Thoracic aorta (tissue), 2 donors: ENCODE measurements around the gene IL1RN. TPM values are rescaled to one million over a fixed set of nuclear protein-coding genes. Genes with fewer than 3 reads are reported as not detected.

Experiments
- ATAC-seq: fragments of 150-250 bp; one replicate; pipeline ENCODE4 v1.8.0; 2017; ENCODE audit warnings: low read depth; ENCODE audit not compliant: insufficient number of reproducible peaks, low FRiP score
- DNase-seq: peaks from one replicate; pipeline ENCODE4 v3.0.0-alpha.2; 2020; ENCODE audit warnings: low spot score
- H3K27ac ChIP-seq, 2 donors: fragments of 200-600 bp; sonication (generic); 1 replicate in 1 of 2; 2 replicates in 1 of 2; pipeline ENCODE4 v1.5.1; 2016; ENCODE audit warnings: mild to moderate bottlenecking in 2 of 2, moderate library complexity in 2 of 2
- H3K27me3 ChIP-seq: fragments of 200-600 bp; sonication (generic); replicated peaks from 2 replicates; pipeline ENCODE4 v1.6.0; 2016; ENCODE audit warnings: mild to moderate bottlenecking; ENCODE audit not compliant: insufficient read depth
- H3K36me3 ChIP-seq: fragments of 200-600 bp; sonication (generic); one replicate; pipeline ENCODE4 v1.5.1; 2016
- H3K4me1 ChIP-seq, 2 donors: fragments of 200-600 bp; sonication (generic); 1 replicate in 1 of 2; 2 replicates in 1 of 2; pipeline versions ENCODE4 v1.5.1 to v1.6.0; 2016; ENCODE audit warnings: low read depth in 2 of 2, mild to moderate bottlenecking in 1 of 2; ENCODE audit not compliant: control insufficient read depth in 1 of 2
- H3K4me3 ChIP-seq: fragments of 200-600 bp; sonication (generic); 2 replicates; pipeline ENCODE4 v1.5.1; 2016; ENCODE audit warnings: mild to moderate bottlenecking
- H3K9me3 ChIP-seq: fragments of 200-600 bp; sonication (generic); 2 replicates; pipeline ENCODE4 v1.5.1; 2016
- CTCF ChIP-seq: fragments of 200-600 bp; sonication (generic); IDR thresholded peaks from one replicate; pipeline ENCODE4 v1.5.1; 2019; ENCODE audit warnings: antibody characterized with exemption
- total RNA-seq, 2 donors: library from RNA; depleted of rRNA; stranded (reverse); fragments of >200 nt; gene quantifications; one replicate each; pipeline versions ENCODE4 v1.1.0 to v1.2.3, GENCODE V29; 2016

IL1RN gene
- total RNA-seq, 2 donors from 2014 or later: 1.6 to 8.6 TPM

GRCh38 chr2:113118263-113118657, 9.1 kb upstream of the IL1RN start:
- H3K27ac ChIP-seq: no peak overlapping the region
- H3K9me3 ChIP-seq: no peaks in the 10 kb centered on the region
- no peaks in the 10 kb centered on the region for H3K36me3 ChIP-seq
- DNase-seq (no peak), ATAC-seq (no peak)
- no peak overlapping the region for H3K4me3 ChIP-seq
- H3K27me3 ChIP-seq: no peaks in the 10 kb centered on the region
- TF ChIP-seq CTCF: no peak
- H3K4me1 ChIP-seq: no peaks in the 10 kb centered on the region

GRCh38 chr2:113119111-113119510, 8.3 kb upstream of the IL1RN start:
- DNase-seq (no peak), ATAC-seq (no peak)
- no peak overlapping the region for H3K27ac ChIP-seq
- no peak overlapping the region for H3K4me3 ChIP-seq
- H3K4me1 ChIP-seq: no peaks in the 10 kb centered on the region
- no peaks in the 10 kb centered on the region for H3K27me3 ChIP-seq
- no peak for TF ChIP-seq CTCF
- no peaks in the 10 kb centered on the region for H3K36me3 ChIP-seq
- no peaks in the 10 kb centered on the region for H3K9me3 ChIP-seq

GRCh38 chr2:113120861-113121260, 6.5 kb upstream of the IL1RN start:
- Histone ChIP-seq H3K36me3 (no peaks in the 10 kb centered on the region), H3K27ac (no peak overlapping the region), H3K4me3 (no peak overlapping the region), H3K9me3 (no peaks in the 10 kb centered on the region), H3K4me1 (no peaks in the 10 kb centered on the region), H3K27me3 (no peaks in the 10 kb centered on the region)
- ATAC-seq (no peak), DNase-seq (no peak)
- TF ChIP-seq CTCF: no peak

- ATAC-seq (no peak), DNase-seq (no peak)
- TF ChIP-seq CTCF: no peak
- no peaks in the 10 kb centered on the region for H3K4me1 ChIP-seq
- H3K27ac ChIP-seq: no peak overlapping the region
- no peaks in the 10 kb centered on the region for H3K36me3 ChIP-seq
- H3K27me3 ChIP-seq: no peaks in the 10 kb centered on the region
- no peak overlapping the region for H3K4me3 ChIP-seq
- H3K9me3 ChIP-seq: no peaks in the 10 kb centered on the region
Observed at GRCh38 chr2:113122364-113122763, 5.0 kb upstream of the IL1RN start.

- Histone ChIP-seq H3K36me3 (no peaks in the 10 kb centered on the region), H3K4me1 (no peaks in the 10 kb centered on the region), H3K4me3 (no peak overlapping the region), H3K27ac (no peak overlapping the region), H3K27me3 (no peaks in the 10 kb centered on the region), H3K9me3 (no peaks in the 10 kb centered on the region)
- DNase-seq: no peak
- ATAC-seq: no peak
- TF ChIP-seq CTCF: no peak
Observed at GRCh38 chr2:113123726-113124125, 3.7 kb upstream of the IL1RN start.
